ENCODE data around the gene KRT72.

- TF ChIP-seq CTCF (conservative IDR thresholded peaks at IDR 0.05) (no peak), ZFX (IDR thresholded peaks at IDR 0.05) (no peak)
These were observed 26.8 kb upstream of the KRT72 start for GRCh38 chr12:52628111-52628507.
